ENCODE results near the gene WDR62. TPM values are rescaled to one million over a fixed set of nuclear protein-coding genes. Genes with fewer than 3 reads are reported as not detected.

WDR62 gene
- total and polyA plus RNA-seq, 2 of the 8 experiments (the other 6 are each of a cell fraction or from before 2014, with no cell fraction given): 28.2 to 39.5 TPM

DNA sequence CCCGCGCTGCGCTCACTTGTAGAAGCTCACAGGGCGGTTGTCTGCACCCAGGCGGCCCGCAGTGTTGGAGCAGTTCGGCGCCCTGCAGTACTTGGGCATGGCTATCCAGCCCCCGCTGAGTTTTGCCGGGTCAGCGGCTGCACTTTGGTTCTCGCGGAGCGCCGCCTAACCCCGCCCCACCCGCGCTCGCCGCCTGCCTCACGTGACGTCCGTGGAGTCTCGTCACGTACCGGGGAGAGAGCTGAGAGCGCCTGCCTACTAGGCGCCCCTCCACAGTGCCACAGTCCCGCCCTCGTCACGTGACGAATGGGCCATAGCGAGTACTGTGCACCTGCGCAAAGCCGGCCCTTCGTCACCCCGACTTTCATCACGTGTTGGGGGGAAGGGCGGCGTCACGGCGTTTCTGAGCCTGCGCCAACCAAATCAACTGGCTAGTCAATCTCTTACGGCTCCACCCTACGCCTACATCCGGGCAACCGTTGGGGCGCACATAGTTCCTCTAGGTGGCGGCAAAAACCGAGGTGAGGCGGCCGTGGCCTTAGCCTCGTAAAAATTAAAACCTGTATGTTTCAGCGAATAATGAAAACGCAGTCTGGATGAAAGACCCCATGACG, 471 bp upstream of the WDR62 start, which contains the start of gene THAP8:
Gene THAP8, minus strand, starts transcription at position 167 of the 614 bp plus-strand sequence. Its CDS starts 68 bp downstream, at position 99.
- peak within 1 kb of the TSS; percentile 31; the same call in 1 of the 2 replicates for H2BK15ac ChIP-seq (ENCODE audit: low read length)
- H2BK5ac ChIP-seq (ENCODE audit: low read depth, low read length): peak within 1 kb of the TSS; percentile 84
- no peak within 1 kb of the TSS for H2AK5ac ChIP-seq (ENCODE audit: low read depth, low read length)
- peaks cover 6 to 15% of the 10 kb centered on the region in 2 experiments for H4K20me1 ChIP-seq (replicated peaks in 1 of 2; ENCODE audit: control insufficient read depth in 1 of 2, insufficient read depth in 2 of 2, low read length in 2 of 2)
- peak within 1 kb of the TSS; percentile 83; the same call in 1 of the 2 replicates for H3K27ac ChIP-seq (ENCODE audit: low read depth, low read length)
- peak within 1 kb of the TSS; percentile 75 to 94 (median 82) for H3K4me3 ChIP-seq (ENCODE audit: extremely low read depth in 1 of 4, insufficient read depth in 2 of 4, low read depth in 3 of 4, low read length in 4 of 4)
- peak within 1 kb of the TSS; percentile 87 to 93 for H3K4me2 ChIP-seq (ENCODE audit: insufficient read depth in 1 of 2, low read depth in 2 of 2, low read length in 2 of 2)
- peaks cover 4% of the 10 kb centered on the region; the same call in 1 of the 2 replicates for H3K79me1 ChIP-seq (ENCODE audit: low read depth, low read length)
- peak within 1 kb of the TSS; percentile 67 to 85 (median 80) for H3K9ac ChIP-seq (replicated peaks in 1 of 4; ENCODE audit: extremely low read depth in 1 of 4, low read depth in 3 of 4, low read length in 3 of 4)
- peaks cover 0 to 11% (median 4%) of the 10 kb centered on the region in 4 experiments; a peak in 5 of 7 replicates for H3K4me1 ChIP-seq (replicated peaks in 1 of 4; ENCODE audit: control insufficient read depth in 3 of 4, insufficient read depth in 4 of 4, low read length in 3 of 4)
- peak within 1 kb of the TSS; percentile 25; the same call in 1 of the 2 replicates for H2AFZ ChIP-seq (ENCODE audit: low read length)
- peak within 1 kb of the TSS; percentile 94 for H3K18ac ChIP-seq (ENCODE audit: extremely low read depth, low read length)
- H3K56ac ChIP-seq (replicated peaks; ENCODE audit: insufficient read length, low read depth, low read length): peak within 1 kb of the TSS; percentile 75
- H2BK12ac ChIP-seq (ENCODE audit: low read depth, low read length): peak within 1 kb of the TSS; percentile 68; the same call in 1 of the 2 replicates
- peak within 1 kb of the TSS; percentile 80 for H4K5ac ChIP-seq (ENCODE audit: insufficient read length, low read depth, low read length)
- H4K91ac ChIP-seq (replicated peaks; ENCODE audit: insufficient read length, low read length): peak within 1 kb of the TSS; percentile 71
- H3K9me3 ChIP-seq (ENCODE audit: insufficient read depth in 2 of 2, low read depth in 1 of 2, low read length in 1 of 2): no peaks in the 10 kb centered on the region
- peaks cover 4% of the 10 kb centered on the region for H3K23me2 ChIP-seq (ENCODE audit: low read depth, low read length)
- H3K4ac ChIP-seq (replicated peaks; ENCODE audit: insufficient read length, low read depth, low read length): peak within 1 kb of the TSS; percentile 28
- FAIRE-seq (no peak), DNase-seq (ENCODE audit: low read depth in 1 of 2, low spot score in 2 of 2) (peak; percentile 96 to 98)
- CTCF ChIA-PET (ENCODE audit: partially characterized antibody): interaction anchor here (0.8 to 4.6 kb wide), 6 partner anchors 14 to 361 kb away, joined by 3 to 14 read pairs (median 3); no protein-coding TSS in a partner anchor
- H4K8ac ChIP-seq (ENCODE audit: extremely low read depth, insufficient read depth, low read length): peak within 1 kb of the TSS; percentile 96
- H3K79me2 ChIP-seq (ENCODE audit: control insufficient read depth in 1 of 2, insufficient read depth in 2 of 2, low read length in 2 of 2): peaks cover 3 to 35% of the 10 kb centered on the region in 2 experiments; a peak in 3 of 4 replicates
- H3K23ac ChIP-seq (ENCODE audit: insufficient read length): no peak within 1 kb of the TSS
- H3K14ac ChIP-seq (ENCODE audit: insufficient read length): no peak within 1 kb of the TSS
- no peaks in the 10 kb centered on the region for H3K27me3 ChIP-seq (replicated peaks in 1 of 4; ENCODE audit: control insufficient read depth in 3 of 4, extremely low read depth in 1 of 4, insufficient read depth in 3 of 4, low read length in 3 of 4)
- H2BK120ac ChIP-seq (replicated peaks; ENCODE audit: low read depth, low read length): no peak within 1 kb of the TSS
- POLR2A ChIA-PET (ENCODE audit: partially characterized antibody): interaction anchor here (0.7 to 2.2 kb wide), 21 partner anchors 13 to 193 kb away, joined by 3 to 10 read pairs (median 5); partner anchors contain the start of genes ALKBH6, CAPNS1, OVOL3 and POLR2I
- WGBS, 2 experiments (ENCODE audit: extremely low coverage in 1 of 2, insufficient coverage in 1 of 2, insufficient read length in 1 of 2, insufficient replicate concordance in 2 of 2, low coverage in 1 of 2, low lambda C conversion rate in 2 of 2, missing lambda C conversion rate in 1 of 2): 2% methylated on average over 55 of the region's 56 CpGs; no CpG with 5 or more reads in 1 of the 2 experiments
- peaks cover 5 to 13% (median 10%) of the 10 kb centered on the region in 4 experiments; a peak in 5 of 8 replicates for H3K36me3 ChIP-seq (ENCODE audit: control insufficient read depth in 2 of 4, insufficient read depth in 4 of 4, low read length in 3 of 4)
- no peak within 1 kb of the TSS for H2BK20ac ChIP-seq (ENCODE audit: low read length)
- TF ChIP-seq EZH2 (IDR thresholded peaks at IDR 0.05; ENCODE audit: low read depth, low read length, severe bottlenecking) (no peak), RAD21 (IDR thresholded peaks at IDR 0.05 in 1 of 2, conservative IDR thresholded peaks at IDR 0.05 in 1 of 2; ENCODE audit: low read depth in 2 of 2, low read length in 2 of 2) (no peak), HDAC6 (IDR thresholded peaks at IDR 0.05; ENCODE audit: low read depth, low read length) (no peak), MAFK (IDR thresholded peaks at IDR 0.05; ENCODE audit: low read depth, low read length) (no peak), GABPA (IDR thresholded peaks at IDR 0.05; ENCODE audit: borderline replicate concordance, insufficient read depth, low read length) (no peak), GTF2F1 (IDR thresholded peaks at IDR 0.05; ENCODE audit: borderline replicate concordance, low read depth, low read length) (no peak), BACH1 (IDR thresholded peaks at IDR 0.05; ENCODE audit: low read length) (peak; percentile 89)
- TF ChIP-seq, protein P1, sequence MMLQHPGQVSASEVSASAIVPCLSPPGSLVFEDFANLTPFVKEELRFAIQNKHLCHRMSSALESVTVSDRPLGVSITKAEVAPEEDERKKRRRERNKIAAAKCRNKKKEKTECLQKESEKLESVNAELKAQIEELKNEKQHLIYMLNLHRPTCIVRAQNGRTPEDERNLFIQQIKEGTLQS (IDR thresholded peaks at IDR 0.05; ENCODE audit: insufficient read depth, low read depth, low read length): peak; percentile 93
